Measurements from ENCODE around the gene SLC24A5.

- TF ChIP-seq RAD21 (conservative IDR thresholded peaks at IDR 0.05 in 1 of 2, IDR thresholded peaks at IDR 0.05 in 1 of 2) (no peak), POLR2A (IDR thresholded peaks at IDR 0.05; ENCODE audit: low read length) (no peak), CTCF (IDR thresholded peaks at IDR 0.05) (no peak), BHLHE40 (IDR thresholded peaks at IDR 0.05; ENCODE audit: low read depth, low read length) (no peak), SREBF2 (IDR thresholded peaks at IDR 0.05) (no peak), EHF (CRISPR knock-in tag; IDR thresholded peaks at IDR 0.05) (no peak), EP300 (IDR thresholded peaks at IDR 0.05) (no peak), HMGXB4 (CRISPR knock-in tag; IDR thresholded peaks at IDR 0.05; ENCODE audit: borderline replicate concordance) (no peak), E2F6 (IDR thresholded peaks at IDR 0.05; ENCODE audit: borderline replicate concordance, low read depth) (no peak), REST (IDR thresholded peaks at IDR 0.05) (no peak)
Measured at GRCh38 chr15:48102167-48102566, 18.6 kb upstream of the SLC24A5 start.
